H1 (cell line): Measurements from ENCODE around the gene RNF32. TPM values are rescaled to one million over a fixed set of nuclear protein-coding genes. Genes with fewer than 3 reads are reported as not detected.

Experiments used
- BRCA1 ChIP-seq: IDR thresholded peaks from 2 replicates; pipeline ENCODE4 v1.6.1; 2012; ENCODE audit warnings: low read depth, low read length, improper control_type of control experiment
- CHD7 ChIP-seq: fragments of 300-600 bp; sonication (generic); IDR thresholded peaks from 2 replicates; pipeline ENCODE4 v1.7.1; 2012; ENCODE audit warnings: low read length, moderate library complexity, mild to moderate bottlenecking, inconsistent platforms; ENCODE audit not compliant: insufficient replicate concordance
- POU5F1 ChIP-seq: IDR thresholded peaks from 2 replicates; pipeline ENCODE4 v1.6.1; 2011; ENCODE audit warnings: low read depth, mild to moderate bottlenecking, low read length, moderate library complexity
- SP4 ChIP-seq: IDR thresholded peaks from 2 replicates; pipeline ENCODE4 v1.6.1; 2012; ENCODE audit warnings: low read length, inconsistent platforms
- TAF7 ChIP-seq: optimal IDR thresholded peaks from 2 replicates; pipeline ENCODE3; 2011; ENCODE audit warnings: low read depth, mild to moderate bottlenecking, inconsistent platforms, low read length, moderate library complexity, borderline replicate concordance
- TCF12 ChIP-seq: IDR thresholded peaks from 2 replicates; pipeline ENCODE4 v1.6.1; 2011; ENCODE audit warnings: low read depth, mild to moderate bottlenecking, low read length
- polyA plus RNA-seq, 7 experiments: library from polyadenylated mRNA; depleted of rRNA in 3 of 7; stranded (reverse) in 5 of 7; unstranded in 2 of 7; fragments of >200 nt in 5 of 7; fragments of 200-250 nt in 2 of 7; gene quantifications; 1 replicate in 5 of 7; 2 replicates in 1 of 7; 4 replicates in 1 of 7; pipeline versions ENCODE4 v1.2.1 to v1.2.3, GENCODE V29; 2011 to 2013; ENCODE audit warnings: missing spikeins in 2 of 7, mixed read lengths in 2 of 7
- total RNA-seq: library from RNA; stranded (reverse); fragmentation: NEBNext Ultra II Directional; extraction: Animal tissue kit (Norgen Biotek cat#: 25700); gene quantifications from 2 replicates; pipeline ENCODE4 v1.2.1, GENCODE V29; 2021

Gene RNF32
- total and polyA plus RNA-seq, 2 of the 8 experiments (the other 6 are each of a cell fraction or from before 2014, with no cell fraction given), result 0.48 to 1.2 TPM

GRCh38 chr7:156607332-156608172 is 33.0 kb upstream of the RNF32 start (continued):
- TF ChIP-seq CHD7 (no peak), BRCA1 (no peak), SP4 (no peak), POU5F1 (no peak), TAF7 (no peak), TCF12 (no peak)
